ENCODE data around the gene DPH3.
"Not testable (repeated sequence)": the region's sequence is repeated elsewhere in the genome, so short reads cannot be mapped to it uniquely, and the experiment has no call there.

Gene DPH3

DNA sequence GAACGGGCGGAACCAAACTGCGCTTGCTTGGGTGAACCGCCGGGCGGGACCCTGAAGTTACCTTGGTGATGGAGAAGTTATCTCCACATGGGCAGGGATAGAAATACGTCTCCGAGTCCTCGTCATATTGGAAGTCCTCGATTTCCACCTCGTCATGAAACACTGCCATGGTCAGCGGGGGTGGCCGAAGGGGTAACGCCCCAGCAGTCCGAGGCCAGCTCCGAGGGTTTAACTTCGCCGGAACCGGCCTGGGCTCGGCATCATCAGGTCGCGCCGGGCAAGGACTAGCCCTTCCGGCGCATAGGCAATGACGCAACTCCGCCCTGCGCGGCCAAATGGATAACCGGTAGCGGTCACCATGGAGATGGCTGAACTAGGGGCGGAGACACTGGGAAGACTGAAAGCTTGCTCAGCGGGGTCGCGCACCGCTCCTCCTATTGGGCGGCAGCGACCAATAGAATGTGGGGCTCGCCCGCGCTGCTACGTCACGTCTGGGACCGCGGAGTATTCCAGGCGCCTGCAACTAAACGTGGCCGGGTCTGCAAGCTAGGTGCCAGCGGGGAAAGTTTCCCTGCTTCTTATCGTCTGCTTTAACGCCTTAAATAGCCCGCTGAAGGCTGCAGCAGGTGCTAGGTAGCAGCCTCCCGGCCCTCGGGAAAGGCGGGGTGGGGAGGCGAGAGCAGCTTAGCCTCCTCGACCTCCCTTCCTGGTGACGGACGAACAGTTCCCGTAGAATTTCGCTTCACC is at the start of gene DPH3, which contains the start of gene OXNAD1:
Gene DPH3 (minus strand): TSS at position 236 of the 747 bp plus-strand sequence. CDS start 67 bp downstream, at position 169.
Gene OXNAD1 (plus strand): TSS at position 505 of the 747 bp plus-strand sequence. CDS start 5,741 bp downstream, outside the sequence.
- DNase-seq = peak; percentile 100

DNA sequence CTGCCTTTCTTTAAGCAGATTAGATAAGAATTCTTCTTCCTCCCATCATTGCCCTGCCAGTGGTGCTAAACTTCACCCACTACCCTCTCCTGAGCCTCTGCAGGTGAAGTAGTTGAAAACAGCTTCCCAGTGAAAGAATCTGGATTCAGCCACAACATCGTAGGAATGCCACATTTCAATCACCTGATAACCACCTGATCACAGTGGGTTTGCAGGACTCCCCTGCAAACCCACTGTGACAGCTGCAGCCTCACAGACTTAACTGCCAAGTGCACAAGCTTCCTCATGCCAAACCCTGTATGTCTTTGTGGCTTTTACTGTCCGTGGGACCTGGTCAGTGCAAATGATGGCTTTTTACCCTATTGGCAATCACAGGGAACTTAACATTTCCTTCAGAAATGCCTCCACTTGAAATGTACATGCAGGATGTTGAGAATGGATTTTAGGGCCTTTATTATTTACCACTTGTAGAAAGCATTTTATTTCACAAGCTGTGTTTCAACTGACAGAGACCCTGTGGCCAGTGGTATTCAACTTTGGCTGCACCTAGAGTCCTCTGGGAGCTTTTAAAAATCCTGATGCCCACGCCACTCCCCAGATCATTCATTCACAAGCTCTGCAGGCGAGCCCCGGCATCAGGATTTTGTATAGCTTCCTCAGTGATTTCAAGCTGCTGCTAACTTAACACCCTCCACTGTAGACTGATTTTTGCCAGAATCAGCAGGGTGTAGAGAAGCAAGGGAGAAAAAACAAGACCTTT is 49.3 kb upstream of the DPH3 start:
- DNase-seq = no peak

DNA sequence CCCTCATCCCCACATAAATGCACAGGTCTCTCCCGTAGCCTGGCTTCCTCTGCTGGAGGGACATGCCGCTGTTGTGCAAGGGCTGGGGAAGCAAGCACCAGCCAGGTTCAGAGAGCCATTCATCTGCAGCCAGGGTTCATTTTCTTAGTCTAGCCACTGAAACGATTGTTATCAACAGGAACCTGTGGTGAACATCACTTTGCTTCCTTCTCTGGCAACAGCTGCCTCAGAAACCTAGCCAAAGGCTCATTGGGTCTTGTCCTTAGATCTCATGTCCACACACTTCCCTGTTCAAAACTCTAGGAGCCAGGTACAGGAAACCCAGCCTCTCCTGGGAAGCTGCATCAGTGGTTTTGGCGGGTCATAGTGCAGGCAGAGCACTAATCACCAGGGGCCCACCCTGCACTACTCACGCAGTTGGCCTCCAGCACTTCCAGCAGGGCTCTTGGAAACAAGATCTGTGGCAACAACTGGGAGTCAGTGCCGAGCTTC is 47.3 kb upstream of the DPH3 start:
- DNase-seq = no peak

DNA sequence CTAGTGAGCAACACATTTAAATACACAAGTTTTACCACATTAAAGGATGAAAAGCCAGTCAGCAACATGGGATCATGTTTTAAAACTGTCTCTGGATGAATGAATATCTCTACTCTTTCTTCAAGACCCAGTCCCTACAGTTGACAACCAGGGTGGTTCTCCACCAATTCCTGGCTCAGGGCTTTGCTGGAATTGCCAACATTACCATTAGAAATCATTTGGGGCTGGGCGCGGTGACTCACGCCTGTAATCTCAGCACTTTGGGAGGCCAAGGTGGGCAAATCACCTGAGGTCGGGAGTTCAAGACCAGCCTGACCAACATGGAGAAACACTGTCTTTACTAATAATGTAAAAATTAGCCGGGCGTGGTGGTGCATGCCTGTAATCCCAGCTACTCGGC is 45.7 kb upstream of the DPH3 start:
- not testable (repeated sequence) for DNase-seq

DNA sequence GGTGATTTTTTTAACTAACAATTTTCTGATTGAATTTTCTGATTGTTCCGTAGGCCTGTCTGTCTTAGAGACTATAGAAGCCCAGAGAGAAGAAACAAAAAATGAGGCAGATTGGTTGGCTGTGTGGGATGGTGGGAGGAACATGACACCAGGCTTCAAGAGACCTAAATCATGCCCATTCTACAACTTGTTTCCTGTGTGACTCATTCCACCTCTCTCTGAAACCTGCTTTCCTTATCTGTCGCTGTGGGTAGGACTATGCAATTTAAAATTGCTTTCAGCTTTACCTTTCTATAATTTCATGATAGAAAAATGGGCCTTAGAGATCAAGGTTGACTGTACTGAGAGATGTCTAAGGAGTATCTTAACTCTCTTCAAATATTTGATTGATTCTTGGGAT is 44.8 kb upstream of the DPH3 start:
- no peak for DNase-seq

DNA sequence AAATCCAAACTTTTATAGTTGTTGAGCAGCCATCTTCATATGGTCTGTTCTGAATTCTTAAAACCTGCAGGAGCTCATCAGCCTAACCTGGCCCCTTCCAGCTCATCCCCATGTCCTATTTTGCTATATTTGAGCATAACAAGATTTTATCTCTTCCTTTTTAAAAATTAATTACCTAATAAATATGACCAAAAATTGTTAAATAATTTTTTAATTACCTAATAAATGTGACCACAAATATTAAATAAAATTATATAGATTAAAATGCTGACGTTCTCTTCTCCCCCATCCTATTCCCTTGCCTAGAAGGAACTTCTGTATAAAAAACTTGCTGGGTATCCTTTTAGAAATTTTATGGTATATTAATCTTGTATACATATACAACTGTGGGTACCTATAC is 44.0 kb upstream of the DPH3 start:
- DNase-seq = no peak

DNA sequence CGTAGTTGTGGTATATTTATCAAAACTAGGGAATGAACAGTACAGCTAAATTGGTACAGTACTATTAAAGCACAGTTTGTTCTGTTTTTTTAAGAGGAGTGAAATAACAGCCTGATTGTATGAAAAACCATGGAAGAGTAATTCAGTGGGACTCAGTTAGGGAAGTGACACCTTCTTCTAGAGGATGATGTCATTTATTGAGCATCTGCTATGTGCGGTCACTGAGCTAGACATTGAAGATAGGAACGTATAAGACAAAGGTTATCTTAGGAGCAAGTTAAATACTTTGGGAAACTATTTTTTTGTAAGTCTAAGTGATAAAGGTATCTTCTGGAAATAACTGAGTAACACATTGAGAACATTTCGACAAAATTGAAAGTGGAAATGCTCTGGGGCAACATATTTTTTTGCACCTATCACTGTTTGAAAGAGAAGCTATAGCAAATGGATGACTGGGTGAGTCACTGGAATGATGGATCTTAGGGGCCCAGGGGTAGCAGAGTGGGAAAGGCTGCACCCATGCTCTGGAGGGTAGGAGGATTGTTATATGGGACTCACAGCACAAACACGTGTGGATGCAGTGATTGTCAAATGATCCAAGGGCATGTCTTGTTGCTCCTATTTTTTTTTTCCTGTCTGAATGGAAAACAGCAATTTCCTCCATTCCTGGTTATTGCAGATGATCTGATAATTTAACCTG is 43.2 kb upstream of the DPH3 start:
- DNase-seq = no peak

DNA sequence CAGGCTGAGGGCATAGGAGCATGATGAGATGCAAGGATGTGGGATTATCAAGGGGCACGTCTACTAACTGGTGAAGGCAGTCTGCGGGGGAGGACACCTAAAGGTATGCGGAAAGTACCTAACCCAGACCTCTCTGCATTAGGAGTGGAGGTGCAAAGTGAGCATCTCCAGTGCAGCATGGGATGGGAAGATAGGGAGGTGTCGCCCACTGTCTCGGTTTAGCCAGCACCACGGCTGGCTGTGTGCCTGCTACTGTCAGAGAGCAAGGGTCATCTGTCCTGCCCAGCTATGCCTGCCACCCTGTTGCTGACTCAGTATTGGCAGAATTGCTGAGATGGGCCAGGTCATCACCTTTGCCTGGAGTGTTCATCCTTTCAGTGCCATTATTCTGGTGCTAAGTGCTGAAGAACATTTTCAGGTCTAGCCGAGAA is 40.4 kb upstream of the DPH3 start:
- no peak for DNase-seq

DNA sequence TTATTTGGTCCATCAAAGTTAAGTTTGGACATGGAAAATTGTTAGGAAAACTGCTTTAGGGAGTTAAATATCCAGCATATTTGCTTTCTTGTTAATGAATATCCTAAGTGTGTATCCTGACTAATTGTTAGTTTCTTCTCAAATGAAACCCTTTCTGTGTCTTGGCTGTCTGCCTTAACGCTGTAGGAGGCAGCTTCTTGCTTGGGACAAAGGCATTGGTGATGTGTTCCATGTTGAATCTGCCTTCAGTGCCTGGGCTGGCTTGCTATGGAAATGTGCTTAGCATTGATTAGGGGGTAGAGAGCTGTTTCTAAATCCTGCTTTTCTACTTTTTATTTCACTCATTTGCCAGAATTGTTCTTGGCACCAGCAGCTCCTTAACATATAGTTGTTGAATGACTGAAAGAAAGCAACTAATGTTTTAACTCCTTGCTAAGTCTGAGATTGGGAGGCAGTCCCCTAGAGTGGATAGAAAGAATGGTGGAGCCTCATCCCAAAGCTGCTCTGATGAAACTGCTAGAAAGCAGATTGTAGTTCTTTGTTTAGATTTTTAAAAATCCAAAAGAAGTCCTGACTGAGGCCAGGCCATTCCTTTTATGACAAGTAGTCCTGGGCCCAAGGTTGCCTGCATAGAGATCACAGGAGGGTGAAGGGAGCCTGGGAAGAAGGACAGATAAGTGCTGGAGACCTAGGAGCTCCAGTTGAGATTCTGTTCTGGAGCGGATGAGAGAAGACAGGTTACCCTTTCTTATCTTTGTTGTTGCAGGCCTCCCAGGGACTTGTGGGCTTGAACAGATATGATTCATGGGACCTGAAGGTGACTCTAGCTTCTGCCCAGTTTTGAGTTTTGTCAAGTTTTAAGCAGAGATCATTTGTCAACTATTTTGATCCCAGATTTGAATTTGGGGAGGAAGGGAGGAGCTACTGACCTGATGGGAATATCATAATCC is 39.6 kb upstream of the DPH3 start:
- no peak for DNase-seq

DNA sequence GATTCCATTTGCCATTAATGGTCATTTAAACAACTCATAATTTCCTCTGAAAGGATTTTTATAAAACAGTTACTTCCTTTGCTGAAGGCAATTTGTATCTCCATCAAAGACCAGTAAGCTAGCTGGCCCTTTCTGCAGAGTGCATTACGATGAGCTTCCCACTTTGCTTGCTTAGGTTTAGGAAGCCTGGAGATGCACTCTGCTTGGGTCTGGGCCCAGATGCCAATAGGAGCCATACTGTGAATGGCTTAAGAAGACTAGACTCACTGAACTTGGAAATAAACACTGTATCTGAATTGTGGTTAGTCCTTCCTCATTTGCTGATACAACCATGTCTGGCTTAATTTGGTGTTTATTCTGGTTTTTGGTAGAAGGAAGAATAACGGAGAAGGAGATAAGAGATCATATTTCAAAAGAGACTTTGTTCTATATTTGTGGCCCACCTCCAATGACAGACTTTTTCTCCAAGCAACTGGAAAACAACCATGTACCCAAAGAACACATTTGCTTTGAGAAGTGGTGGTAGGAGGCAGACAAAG is 38.4 kb upstream of the DPH3 start:
- DNase-seq = no peak

DNA sequence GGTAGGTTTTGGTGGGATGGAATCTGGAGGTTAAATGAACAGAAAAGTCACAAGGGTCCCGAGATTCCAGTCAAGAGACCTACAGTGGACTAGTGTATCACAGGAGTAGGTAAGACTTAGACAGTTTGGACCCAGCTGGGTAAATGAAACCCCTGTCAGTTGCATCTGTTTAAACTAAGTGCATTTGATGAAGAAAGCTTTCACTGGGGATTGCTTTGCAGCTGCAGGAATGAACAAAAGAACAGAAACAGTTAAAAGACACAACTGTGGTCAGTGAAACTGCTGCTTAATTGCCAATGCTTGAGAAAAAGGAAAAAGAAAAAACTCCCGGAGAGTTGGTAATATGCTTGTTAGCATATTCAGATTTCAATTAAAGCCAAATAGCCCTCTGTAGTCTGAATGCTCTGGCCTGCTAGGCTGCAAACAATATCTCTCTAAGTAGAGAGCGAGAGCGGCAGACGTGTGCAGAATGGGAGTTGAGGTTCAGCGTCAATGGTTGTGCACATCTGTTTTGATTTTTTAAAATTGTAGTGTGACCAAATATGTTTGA is 37.4 kb upstream of the DPH3 start:
- DNase-seq = no peak

DNA sequence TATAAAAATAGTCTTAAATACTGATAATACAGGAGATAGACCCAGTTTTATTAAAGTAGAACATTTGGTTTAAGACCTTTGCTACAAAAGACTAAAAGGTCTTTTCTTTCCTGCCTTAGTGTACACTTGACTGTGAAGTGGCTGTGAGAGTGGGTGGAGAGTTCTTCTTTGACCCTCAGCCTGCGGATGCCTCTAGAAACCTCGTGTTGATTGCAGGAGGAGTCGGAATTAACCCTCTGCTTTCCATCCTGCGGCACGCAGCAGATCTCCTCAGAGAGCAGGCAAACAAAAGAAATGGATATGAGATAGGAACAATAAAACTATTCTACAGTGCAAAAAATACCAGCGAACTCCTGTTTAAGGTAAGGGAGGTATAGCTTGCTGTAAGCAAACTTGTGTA is 36.8 kb upstream of the DPH3 start:
- no peak for DNase-seq

DNA sequence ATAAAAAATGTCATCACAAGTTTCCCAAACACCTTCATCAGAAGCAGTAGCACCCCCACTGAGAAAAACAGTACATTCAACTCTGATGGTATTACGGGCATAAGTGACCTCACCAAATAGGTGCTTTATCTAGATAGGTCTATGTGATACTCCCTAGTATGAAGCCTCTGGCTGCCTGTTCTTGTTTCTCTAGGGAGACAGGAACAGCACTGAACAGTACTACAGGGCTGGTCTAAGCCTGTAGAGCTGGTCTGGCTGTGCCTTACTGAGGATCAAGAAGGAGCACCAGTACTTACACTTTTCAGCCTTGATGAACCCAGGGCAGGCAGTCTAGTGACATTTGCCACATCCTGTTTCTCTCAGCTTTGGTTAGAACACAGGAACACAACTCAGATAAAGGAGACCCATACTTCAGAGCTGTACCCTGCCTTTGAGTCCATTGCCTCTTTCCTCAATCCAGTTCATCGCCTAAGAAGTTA is 36.2 kb upstream of the DPH3 start:
- no peak for DNase-seq

DNA sequence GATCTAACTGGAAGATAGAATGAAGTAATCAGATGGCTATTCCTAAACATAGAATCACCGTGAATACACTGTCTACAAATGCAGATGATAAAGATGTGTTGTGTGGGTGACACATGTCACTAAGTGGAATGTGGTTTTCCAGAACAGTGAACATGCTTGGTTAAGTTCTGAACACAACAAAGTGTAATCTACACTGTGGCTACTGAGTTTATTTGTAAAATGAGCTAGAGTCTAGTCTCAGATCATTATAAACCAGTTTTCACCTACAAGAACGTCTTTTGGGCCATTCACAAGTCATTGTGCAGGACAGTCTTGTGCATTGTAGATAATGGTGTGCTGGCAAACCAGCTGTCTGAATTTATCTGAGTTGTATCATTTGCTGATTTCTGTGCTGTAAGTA is 35.6 kb upstream of the DPH3 start:
- no peak for DNase-seq

DNA sequence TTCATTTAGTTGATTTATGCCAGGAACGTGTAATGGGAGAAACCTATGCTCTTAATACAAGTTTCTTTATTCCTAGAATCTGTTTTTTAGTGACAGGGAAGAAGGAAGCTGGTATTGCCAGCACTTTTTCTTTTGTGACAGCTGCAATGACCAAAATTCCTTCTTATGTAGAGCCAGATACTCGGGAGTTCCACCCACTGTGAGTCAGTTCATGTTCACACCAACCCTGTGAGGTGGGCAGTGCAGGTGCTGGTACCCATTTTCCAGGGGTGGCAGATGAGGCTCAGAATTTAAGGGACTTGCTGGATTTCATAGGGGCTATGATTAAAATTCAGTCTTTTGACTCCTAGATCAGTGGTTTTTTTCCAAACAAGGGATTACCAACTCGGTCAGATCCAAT is 35.0 kb upstream of the DPH3 start:
- no peak for DNase-seq

DNA sequence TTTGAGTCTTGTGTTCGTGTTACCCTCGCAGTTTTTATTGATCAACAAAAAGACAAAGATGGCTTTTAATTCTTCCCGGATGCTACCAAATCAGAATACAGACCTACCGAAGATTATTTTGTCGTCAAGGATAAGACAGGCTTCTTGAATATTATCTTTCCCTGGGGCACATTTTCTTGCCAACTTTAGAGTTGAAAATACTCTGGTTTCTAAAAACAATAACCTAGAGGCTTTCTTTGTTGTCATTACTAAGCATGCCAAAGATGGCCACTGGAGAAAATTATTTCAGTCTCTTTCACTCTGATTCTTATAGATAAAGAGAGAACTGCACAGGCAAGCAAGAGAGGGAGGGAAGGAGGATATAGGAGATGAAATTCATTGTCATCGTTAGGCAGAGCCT is 34.1 kb upstream of the DPH3 start:
- DNase-seq = no peak

DNA sequence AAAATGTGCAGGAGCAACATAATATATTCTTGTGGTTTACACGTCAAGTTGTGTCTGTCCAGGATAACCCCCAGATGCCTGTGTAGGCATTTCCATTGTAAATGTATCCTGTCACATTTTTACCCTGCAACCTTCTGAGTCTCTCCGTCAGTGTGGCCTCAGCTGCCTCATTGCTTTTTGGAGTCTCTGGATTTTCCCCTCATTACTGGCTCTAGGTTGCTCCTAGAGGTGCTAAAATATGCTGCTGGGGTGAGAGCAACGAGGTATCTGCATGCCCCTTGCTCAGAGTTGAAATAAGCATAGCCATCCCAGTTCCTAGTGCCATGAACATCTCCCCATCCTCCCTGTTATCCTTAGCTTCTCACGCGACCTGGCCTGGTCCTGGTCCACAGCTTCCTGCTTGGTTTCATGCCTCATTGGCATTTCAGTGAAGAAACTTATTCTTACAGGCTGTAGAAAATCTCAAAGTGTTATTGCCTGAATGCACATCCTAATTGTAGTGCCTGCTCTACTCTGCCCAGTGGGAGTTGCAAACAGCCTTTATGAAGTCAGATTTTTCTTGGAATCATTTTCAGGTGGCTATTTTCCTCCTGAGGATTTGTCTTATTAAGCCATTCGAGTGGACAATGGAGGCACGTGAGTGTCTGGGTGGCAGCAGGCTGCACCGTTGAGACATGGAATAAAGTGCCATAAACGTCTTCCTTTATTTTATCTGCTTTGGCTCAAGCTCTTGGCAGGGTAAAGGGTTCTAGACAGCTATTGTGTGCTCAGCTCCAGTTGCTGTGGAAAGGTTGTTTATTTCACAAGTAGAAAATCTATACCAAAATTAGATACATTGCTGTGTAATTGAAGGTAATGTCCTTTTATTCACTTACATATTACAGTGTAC is 33.5 kb upstream of the DPH3 start:
- DNase-seq = no peak

DNA sequence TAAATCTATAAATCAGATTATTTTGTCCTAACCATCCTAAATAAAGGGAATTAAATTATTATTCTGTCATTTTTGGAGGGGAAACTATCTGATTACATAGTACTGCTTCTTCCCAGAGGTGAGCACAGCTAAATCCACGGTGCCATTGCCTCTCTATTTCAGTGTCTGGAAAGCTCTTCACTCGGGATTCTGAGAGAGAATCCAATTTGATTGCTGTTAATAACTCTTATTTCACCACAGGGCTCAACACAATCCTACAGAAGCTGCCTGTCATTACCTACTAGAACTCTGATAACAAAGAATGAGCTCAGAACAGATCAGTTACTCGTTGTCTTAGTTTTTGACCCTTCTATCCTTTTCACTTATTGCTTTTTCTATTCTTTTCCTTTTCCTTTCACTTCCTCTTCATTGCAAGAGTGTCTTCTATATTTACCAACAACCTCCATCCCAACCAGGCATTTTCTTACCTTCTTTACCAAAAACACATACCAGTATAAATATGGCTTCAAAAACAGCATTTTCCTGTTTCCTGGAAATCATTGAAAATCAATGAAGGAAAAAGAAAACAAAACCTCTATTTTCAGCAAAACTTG is 30.7 kb upstream of the DPH3 start:
- DNase-seq = no peak

DNA sequence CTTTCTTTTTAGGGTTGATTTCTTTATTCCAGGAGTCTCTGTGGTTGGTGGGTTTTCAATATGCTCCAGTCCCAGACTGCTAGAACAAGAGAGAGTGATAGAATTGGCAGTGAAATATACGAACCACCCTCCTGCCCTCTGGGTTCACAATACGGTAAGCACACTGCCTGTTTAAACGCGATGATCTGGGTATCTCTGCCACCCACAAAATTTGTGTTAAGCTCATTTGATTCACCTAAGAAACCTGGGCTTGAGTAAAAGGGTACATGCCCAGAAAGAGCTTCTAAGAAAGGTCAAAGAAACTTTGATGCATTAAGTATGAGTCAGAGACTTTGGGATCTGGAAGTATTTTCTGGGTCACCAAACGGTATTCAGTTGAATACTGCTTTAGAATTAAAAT is 30.1 kb upstream of the DPH3 start:
- no peak for DNase-seq

DNA sequence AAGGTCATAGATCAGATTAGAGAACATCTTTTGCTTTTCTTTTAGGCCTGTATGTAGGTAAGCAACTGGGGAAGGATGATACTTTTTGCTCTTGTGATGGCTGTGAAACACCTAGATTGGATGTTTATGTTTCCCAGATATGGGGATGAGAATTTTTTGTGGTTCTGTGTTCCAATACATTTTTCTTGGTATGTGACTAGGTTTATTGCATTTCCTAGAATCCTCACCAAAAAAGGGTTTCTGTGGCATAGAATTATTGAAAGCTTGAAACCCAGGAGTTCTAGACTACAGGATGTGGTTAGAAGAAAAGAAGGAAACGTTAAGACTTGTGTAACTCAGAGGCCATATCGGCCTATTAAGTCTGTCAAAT is 26.1 kb upstream of the DPH3 start:
- no peak for DNase-seq

Measured in RPMI8226 (cell line).